ENCODE measurements around the gene BPI.
"Not testable (repeated sequence)": the region's sequence is repeated elsewhere in the genome, so short reads cannot be mapped to it uniquely, and the experiment has no call there.

Gene BPI

GRCh38 chr20:38355161-38356012, 51.4 kb downstream of the BPI start:
- in situ Hi-C loops (cut with MboI; ENCODE audit: low sequenced_read_pairs) = no loop called here

DNA sequence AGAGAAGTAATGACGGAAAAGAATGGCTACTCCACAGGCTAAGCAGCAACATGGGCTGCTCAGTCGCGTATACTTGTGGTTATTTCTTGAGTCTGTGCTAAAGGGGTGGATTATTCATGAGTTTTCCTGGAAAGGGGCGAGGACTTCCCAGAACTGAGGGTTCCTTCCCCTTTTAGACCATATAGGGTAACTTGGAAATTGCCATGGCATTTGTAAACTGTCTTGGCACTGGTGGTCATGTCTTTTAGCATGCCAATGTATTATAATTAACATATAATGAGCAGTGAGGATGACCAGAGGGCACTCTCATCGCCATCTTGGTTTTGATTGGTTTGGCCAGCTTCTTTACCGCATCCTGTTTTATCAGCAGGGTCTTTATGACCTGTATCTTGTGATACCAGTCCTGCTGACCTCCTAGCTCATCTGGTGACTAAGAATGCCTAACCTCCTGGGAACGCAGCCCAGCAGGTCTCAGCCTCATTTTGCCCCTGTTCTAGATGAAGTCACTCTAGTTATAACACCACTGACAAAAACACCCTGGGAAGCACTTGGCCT, 53.8 kb downstream of the BPI start:
- in situ Hi-C loops (cut with MboI; ENCODE audit: low sequenced_read_pairs) = no loop called here

DNA sequence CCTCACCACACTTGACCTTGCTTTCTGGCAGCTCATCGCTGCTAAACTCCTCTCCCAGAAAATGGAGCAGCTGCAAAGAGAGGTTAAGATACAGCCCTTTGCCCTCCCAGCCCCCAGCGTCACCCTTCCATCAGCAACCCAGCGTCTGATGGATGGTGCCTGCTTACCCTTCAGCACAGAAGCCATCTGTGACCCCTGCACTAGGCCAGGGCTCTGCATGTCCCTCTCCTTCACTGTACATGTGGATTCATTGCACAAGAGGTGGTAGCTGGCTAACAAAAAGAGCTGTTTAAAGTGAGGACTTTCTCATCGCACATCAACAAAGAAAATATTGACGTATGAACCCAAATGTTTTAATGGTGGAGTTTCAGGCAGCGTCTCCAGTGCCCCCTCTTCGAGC, 54.6 kb downstream of the BPI start:
- in situ Hi-C loops (cut with MboI; ENCODE audit: low sequenced_read_pairs) = no loop called here

GRCh38 chr20:38363004-38363747, 59.2 kb downstream of the BPI start:
- in situ Hi-C loops (cut with MboI; ENCODE audit: low sequenced_read_pairs) = no loop called here

DNA sequence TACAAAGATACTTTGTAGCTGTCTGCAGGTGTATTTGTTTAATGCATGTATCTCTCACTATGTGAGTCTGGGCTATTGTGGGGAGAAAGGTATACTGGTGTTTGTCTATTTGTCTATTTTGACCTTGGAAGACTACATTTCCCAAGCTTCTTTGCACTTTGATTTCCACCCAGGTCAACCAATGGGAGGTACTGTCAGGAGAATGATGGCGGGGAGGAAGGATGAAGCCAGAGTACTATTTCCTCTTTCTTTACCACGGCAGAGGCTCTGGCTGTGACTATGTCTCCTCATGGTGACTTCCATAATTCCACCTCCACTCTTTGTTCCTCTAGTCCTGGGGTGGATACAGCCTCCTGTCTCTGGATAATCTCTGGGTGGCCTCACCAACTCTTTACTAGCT, 65.4 kb downstream of the BPI start:
- in situ Hi-C loops (cut with MboI; ENCODE audit: low sequenced_read_pairs) = no loop called here

- in situ Hi-C loops (cut with MboI; ENCODE audit: low sequenced_read_pairs) = no loop called here
These were observed 68.8 kb downstream of the BPI start for GRCh38 chr20:38372806-38373205.

DNA sequence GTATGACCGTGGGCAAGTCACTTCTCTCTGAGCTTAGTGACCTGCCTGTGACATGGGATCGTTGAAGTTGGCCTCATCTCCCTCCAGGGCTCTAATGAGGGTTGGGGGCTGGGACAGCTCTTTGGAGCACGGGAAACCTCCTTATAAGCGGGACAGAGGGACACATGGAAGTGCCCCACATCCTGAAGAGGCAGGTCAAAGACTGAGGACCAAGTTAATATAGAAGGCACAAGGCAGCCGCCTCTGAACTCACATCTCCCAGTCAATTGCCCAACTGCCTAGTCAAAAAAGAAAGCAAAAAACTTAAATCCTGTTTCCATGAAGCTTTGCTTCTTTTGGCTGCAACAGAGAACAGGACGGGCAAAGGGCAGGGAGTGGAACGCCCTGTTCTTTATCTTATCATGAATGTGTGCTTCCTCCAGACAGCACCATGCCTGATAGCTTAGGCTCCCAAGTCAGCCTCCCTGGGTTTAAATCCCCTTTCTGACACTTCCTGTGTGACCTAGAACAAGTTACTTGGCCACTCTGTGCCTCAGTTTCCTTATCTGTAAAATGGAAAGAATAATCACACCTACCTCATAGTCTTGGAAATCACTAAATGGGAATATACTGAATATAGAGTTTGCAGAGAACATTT, 69.4 kb downstream of the BPI start:
- in situ Hi-C loops (cut with MboI; ENCODE audit: low sequenced_read_pairs) = no loop called here

DNA sequence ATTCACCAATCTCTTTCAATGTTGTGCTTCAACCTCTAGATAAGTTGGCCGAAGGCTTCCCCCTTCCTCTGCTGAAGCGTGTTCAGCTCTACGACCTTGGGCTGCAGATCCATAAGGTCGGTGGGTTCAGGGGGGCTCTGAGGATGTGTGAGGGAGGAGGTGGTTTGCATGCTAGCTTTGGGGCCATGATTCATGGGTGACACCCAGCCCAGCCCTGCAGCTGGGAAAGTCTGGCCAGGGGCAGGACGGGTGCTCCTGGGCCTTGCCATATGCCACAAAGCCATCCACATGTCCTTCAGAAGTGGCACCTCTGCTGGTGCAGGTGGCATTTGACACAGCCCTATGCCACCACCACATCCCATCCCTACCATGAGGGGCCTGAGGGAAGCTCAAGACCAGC, 69.9 kb downstream of the BPI start:
- in situ Hi-C loops (cut with MboI; ENCODE audit: low sequenced_read_pairs) = no loop called here

DNA sequence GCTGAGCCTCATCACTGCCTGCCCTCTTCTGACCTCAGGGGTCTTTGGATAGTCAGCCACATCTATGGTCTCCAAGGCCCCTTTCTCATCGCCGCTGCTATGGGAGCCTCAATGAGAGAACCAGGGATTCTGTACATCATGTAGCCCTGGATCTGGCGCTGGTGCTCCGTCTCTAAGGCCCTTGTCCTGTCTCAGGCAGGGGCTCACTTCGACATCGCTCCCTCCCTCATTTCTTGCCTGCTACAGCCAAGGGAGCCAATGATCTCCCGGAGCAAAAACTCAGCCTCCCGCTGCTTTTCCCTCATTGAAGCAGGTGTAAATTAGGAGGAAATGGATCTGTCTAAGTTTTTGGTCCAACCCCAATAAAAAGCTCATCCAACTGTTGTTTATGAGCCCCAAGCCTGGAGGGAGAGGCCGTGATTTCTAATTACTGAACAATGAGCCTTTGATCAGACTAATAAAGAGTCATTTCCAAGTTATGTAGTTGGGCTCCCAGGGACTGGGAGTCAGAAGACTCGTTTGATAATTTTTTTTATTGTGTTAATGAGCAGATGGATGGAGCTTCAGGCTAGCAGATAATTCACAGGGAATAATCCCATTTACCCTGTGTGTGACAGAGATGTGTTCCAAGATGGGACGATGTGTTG, 73.2 kb downstream of the BPI start:
- in situ Hi-C loops (cut with MboI; ENCODE audit: low sequenced_read_pairs) = no loop called here

- in situ Hi-C loops (cut with MboI; ENCODE audit: low sequenced_read_pairs) = not testable (repeated sequence)
These were observed 73.9 kb downstream of the BPI start for GRCh38 chr20:38377838-38378237.

GRCh38 chr20:38383147-38383546, 79.2 kb downstream of the BPI start:
- in situ Hi-C loops (cut with MboI; ENCODE audit: low sequenced_read_pairs) = no loop called here

DNA sequence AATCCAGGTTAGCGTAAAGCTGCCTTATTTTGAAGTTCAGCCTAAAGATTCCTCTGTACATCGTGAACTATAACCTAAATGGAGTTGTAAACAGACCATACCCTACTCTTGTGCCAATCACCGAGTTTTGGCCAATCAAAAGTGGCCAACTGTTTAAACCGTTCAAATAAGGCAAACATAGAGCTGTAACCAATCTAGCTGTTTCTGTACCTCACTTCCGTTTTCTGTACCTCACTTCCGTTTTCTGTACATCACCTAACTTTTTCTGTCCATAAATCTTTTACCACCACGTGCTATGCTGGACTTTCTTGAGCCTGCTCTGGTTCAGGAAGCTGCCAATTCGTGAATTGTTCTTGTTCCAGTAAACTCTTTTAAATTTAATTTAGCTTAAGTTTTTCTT, 82.0 kb downstream of the BPI start:
- in situ Hi-C loops (cut with MboI; ENCODE audit: low sequenced_read_pairs) = no loop called here

GRCh38 chr20:38386851-38387250, 82.9 kb downstream of the BPI start:
- in situ Hi-C loops (cut with MboI; ENCODE audit: low sequenced_read_pairs) = no loop called here

All from hTERT RPE-1 (cell line).